Neural cell (in vitro differentiated cells): ENCODE data around the gene PPP2R2D.

Experiments
- EP300 ChIP-seq: fragments of 450-650 bp; conservative IDR thresholded peaks from 2 replicates; pipeline ENCODE4 v1.6.1; 2014; ENCODE audit warnings: antibody characterized with exemption, mild to moderate bottlenecking, moderate library complexity; ENCODE audit not compliant: poor library complexity, severe bottlenecking
- TF ChIP-seq, protein P1 (sequence below): fragments of 450-650 bp; IDR thresholded peaks from 2 replicates; pipeline ENCODE4 v1.5.1; 2014; ENCODE audit warnings: antibody characterized with exemption, mild to moderate bottlenecking, moderate library complexity; ENCODE audit not compliant: poor library complexity, severe bottlenecking

- TF ChIP-seq, protein P1, sequence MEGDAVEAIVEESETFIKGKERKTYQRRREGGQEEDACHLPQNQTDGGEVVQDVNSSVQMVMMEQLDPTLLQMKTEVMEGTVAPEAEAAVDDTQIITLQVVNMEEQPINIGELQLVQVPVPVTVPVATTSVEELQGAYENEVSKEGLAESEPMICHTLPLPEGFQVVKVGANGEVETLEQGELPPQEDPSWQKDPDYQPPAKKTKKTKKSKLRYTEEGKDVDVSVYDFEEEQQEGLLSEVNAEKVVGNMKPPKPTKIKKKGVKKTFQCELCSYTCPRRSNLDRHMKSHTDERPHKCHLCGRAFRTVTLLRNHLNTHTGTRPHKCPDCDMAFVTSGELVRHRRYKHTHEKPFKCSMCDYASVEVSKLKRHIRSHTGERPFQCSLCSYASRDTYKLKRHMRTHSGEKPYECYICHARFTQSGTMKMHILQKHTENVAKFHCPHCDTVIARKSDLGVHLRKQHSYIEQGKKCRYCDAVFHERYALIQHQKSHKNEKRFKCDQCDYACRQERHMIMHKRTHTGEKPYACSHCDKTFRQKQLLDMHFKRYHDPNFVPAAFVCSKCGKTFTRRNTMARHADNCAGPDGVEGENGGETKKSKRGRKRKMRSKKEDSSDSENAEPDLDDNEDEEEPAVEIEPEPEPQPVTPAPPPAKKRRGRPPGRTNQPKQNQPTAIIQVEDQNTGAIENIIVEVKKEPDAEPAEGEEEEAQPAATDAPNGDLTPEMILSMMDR = no peak
- TF ChIP-seq EP300 = no peak
These were observed 6.9 kb downstream of the PPP2R2D start for GRCh38 chr10:131907679-131908078.
